K562 (cell line): ENCODE results near the gene GASK1A. TPM values are rescaled to one million over a fixed set of nuclear protein-coding genes. Genes with fewer than 3 reads are reported as not detected.

Experiments used
- ATAC-seq: fragments of 200-7000 bp; cut with Tn5 transposase; 3 replicates; pipeline ENCODE4 v1.9.1; 2020; ENCODE audit warnings: moderate library complexity
- BruUV-seq: library from RNA; stranded (reverse); fragments of 400-500 nt; replicated peaks from 2 replicates; lab custom pipeline; 2021; lab: Mats Ljungman, UMichigan
- CTCF ChIA-PET: fragments of 300-600 bp; formaldehyde crosslinking; extraction: SDS; loops from one replicate; lab custom pipeline; 2021; ENCODE audit warnings: low intra/inter-chr PET ratio; lab: Yijun Ruan, JAX
- POLR2A ChIA-PET: fragments of 300-600, 350-650 bp; sonication (Branson Sonifier 250); formaldehyde crosslinking; extraction: SDS; loops from one replicate; lab custom pipeline; 2021; ENCODE audit warnings: antibody characterized with exemption, inconsistent platforms; lab: Yijun Ruan, JAX
- DNase-seq, 4 experiments: peaks; one replicate each; pipeline versions ENCODE4 v3.0.0 to v3.0.0-alpha.2; 2011 to 2018; ENCODE audit warnings: low spot score in 3 of 4, mixed read lengths in 3 of 4; ENCODE audit errors: extremely low read depth in 1 of 4
- FAIRE-seq: peaks from 2 replicates; lab custom pipeline; 2011; peaks lifted over from hg19 to GRCh38; lab: Jason Lieb, UNC
- H2AFZ ChIP-seq: 2 replicates; pipeline ENCODE4 v1.6.0; 2011; ENCODE audit warnings: low read depth, low read length, control low read depth, inconsistent platforms
- H3K27ac ChIP-seq: fragments of 200-600 bp; 3 replicates; pipeline ENCODE4 v1.8.0; 2011; ENCODE audit warnings: low read depth, mild to moderate bottlenecking, control low read depth, inconsistent platforms, low read length, moderate library complexity, mixed read lengths; ENCODE audit errors: extremely low read depth
- H3K27me3 ChIP-seq, 2 experiments: fragments of 300-600 bp in 1 of 2; 2 replicates in 1 of 2; 3 replicates in 1 of 2; pipeline versions ENCODE4 v1.6.0 to v1.8.0; 2011; ENCODE audit warnings: inconsistent platforms in 2 of 2, low read length in 2 of 2, mild to moderate bottlenecking in 1 of 2, mixed read lengths in 1 of 2, moderate library complexity in 1 of 2; ENCODE audit not compliant: control insufficient read depth in 2 of 2, insufficient read depth in 2 of 2
- H3K36me3 ChIP-seq: fragments of 300-600 bp; 3 replicates; pipeline ENCODE4 v1.8.0; 2011; ENCODE audit warnings: mild to moderate bottlenecking, low read length, inconsistent platforms; ENCODE audit not compliant: control insufficient read depth, insufficient read depth
- H3K4me1 ChIP-seq, 2 experiments: fragments of 200-600 bp in 1 of 2; replicated peaks in 1 of 2; 2 replicates in 1 of 2; 3 replicates in 1 of 2; pipeline versions ENCODE4 v1.5.1 to v1.8.0; 2011; ENCODE audit warnings: inconsistent platforms in 2 of 2, low read length in 2 of 2, mild to moderate bottlenecking in 1 of 2, mixed read lengths in 1 of 2, moderate library complexity in 1 of 2; ENCODE audit not compliant: control insufficient read depth in 2 of 2, insufficient read depth in 2 of 2
- H3K4me2 ChIP-seq: 2 replicates; pipeline ENCODE4 v1.6.1; 2011; ENCODE audit warnings: low read length, control low read depth, inconsistent platforms, mixed read lengths; ENCODE audit not compliant: insufficient read depth
- H3K4me3 ChIP-seq: fragments of 200-600 bp; sonication (generic), shearing (Covaris generic); 2 replicates; pipeline ENCODE4 v1.5.1; 2016; ENCODE audit warnings: control low read depth, inconsistent platforms
- H3K79me2 ChIP-seq: fragments of 200-600 bp; 3 replicates; pipeline ENCODE4 v1.8.0; 2011; ENCODE audit warnings: low read length, inconsistent platforms; ENCODE audit not compliant: control insufficient read depth, insufficient read depth
- H3K9ac ChIP-seq, 2 experiments: 2 replicates each; pipeline versions ENCODE4 v1.6.0 to v1.6.1; 2011; ENCODE audit warnings: low read depth in 2 of 2, low read length in 2 of 2, control low read depth in 1 of 2, inconsistent platforms in 1 of 2, mild to moderate bottlenecking in 1 of 2, mixed read lengths in 1 of 2; ENCODE audit not compliant: insufficient read depth in 1 of 2
- H3K9me1 ChIP-seq: one replicate; pipeline ENCODE4 v1.6.0; 2011; ENCODE audit warnings: inconsistent platforms, mild to moderate bottlenecking, low read length, moderate library complexity; ENCODE audit not compliant: control insufficient read depth, insufficient read depth
- H3K9me3 ChIP-seq: replicated peaks from 2 replicates; pipeline ENCODE4 v1.5.1; 2011; ENCODE audit warnings: low read depth, low read length, inconsistent platforms; ENCODE audit not compliant: control insufficient read depth, insufficient read depth
- H4K20me1 ChIP-seq: replicated peaks from 2 replicates; pipeline ENCODE4 v1.6.1; 2011; ENCODE audit warnings: low read length, inconsistent platforms, mixed read lengths; ENCODE audit not compliant: control insufficient read depth, insufficient read depth
- BDP1 ChIP-seq: IDR thresholded peaks from 3 replicates; pipeline ENCODE4 v1.6.1; 2011; ENCODE audit not compliant: insufficient read length, insufficient read depth
- BHLHE40 ChIP-seq: IDR thresholded peaks from 2 replicates; pipeline ENCODE4 v1.6.1; 2011; ENCODE audit warnings: low read length, improper control_type of control experiment
- CCNT2 ChIP-seq: IDR thresholded peaks from 2 replicates; pipeline ENCODE4 v1.6.1; 2011; ENCODE audit warnings: borderline replicate concordance, low read depth, mild to moderate bottlenecking, moderate library complexity, mixed read lengths, low read length; ENCODE audit not compliant: insufficient read length; ENCODE audit errors: extremely low read depth
- DNMT1 ChIP-seq: fragments of 450-650 bp; IDR thresholded peaks from 2 replicates; pipeline ENCODE4 v1.6.1; 2016; ENCODE audit warnings: antibody characterized with exemption, mild to moderate bottlenecking
- FOXA3 ChIP-seq, 2 experiments: fragments of 450-650 bp in 1 of 2; sonication (generic) in 1 of 2; formaldehyde crosslinking; IDR thresholded peaks in 1 of 2; conservative IDR thresholded peaks in 1 of 2; 2 replicates each; pipeline versions ENCODE4 v1.4.0 to v1.8.0; 2020 to 2022; ENCODE audit warnings: mild to moderate bottlenecking in 2 of 2, missing genetic modification reagents in 1 of 2
- ID3 ChIP-seq, 2 experiments: fragments of 250-450 bp in 1 of 2; fragments of 450-650 bp in 1 of 2; sonication (Bioruptor Pico) in 1 of 2; IDR thresholded peaks; 2 replicates each; pipeline versions ENCODE4 v1.6.1 to v1.8.0; 2016 to 2021; ENCODE audit warnings: mild to moderate bottlenecking in 2 of 2, moderate library complexity in 2 of 2, missing compliant biosample characterization in 1 of 2, missing genetic modification characterization in 1 of 2
- JUN ChIP-seq, 2 experiments: sonication (generic) in 1 of 2; formaldehyde crosslinking in 1 of 2; IDR thresholded peaks; 2 replicates each; pipeline versions ENCODE4 v1.6.1 to v1.8.0; 2012 to 2022; ENCODE audit warnings: borderline replicate concordance in 2 of 2, mild to moderate bottlenecking in 2 of 2, improper control_type of control experiment in 1 of 2, low read depth in 1 of 2, low read length in 1 of 2, missing genetic modification reagents in 1 of 2
- MAFG ChIP-seq: fragments of 450-650 bp; conservative IDR thresholded peaks from 2 replicates; pipeline ENCODE4 v1.6.1; 2016; ENCODE audit warnings: missing genetic modification characterization, missing compliant biosample characterization
- NFIC ChIP-seq: fragments of 450-650 bp; IDR thresholded peaks from 2 replicates; pipeline ENCODE4 v1.6.1; 2017; ENCODE audit warnings: mild to moderate bottlenecking, inconsistent platforms
- NR1H2 ChIP-seq: sonication (generic); formaldehyde crosslinking; IDR thresholded peaks from 2 replicates; pipeline ENCODE4 v1.4.0; 2020; ENCODE audit warnings: mild to moderate bottlenecking, missing genetic modification reagents
- POLR2H ChIP-seq: IDR thresholded peaks from 2 replicates; pipeline ENCODE4 v1.6.1; 2016; ENCODE audit warnings: missing genetic modification characterization, low read depth, mild to moderate bottlenecking, control low read depth, missing compliant biosample characterization, moderate library complexity
- SMARCE1 ChIP-seq: fragments of 450-650 bp; IDR thresholded peaks from 2 replicates; pipeline ENCODE4 v1.7.1; 2016; ENCODE audit warnings: mild to moderate bottlenecking
- ZNF224 ChIP-seq: sonication (generic); formaldehyde crosslinking; IDR thresholded peaks from 2 replicates; pipeline ENCODE4 v1.8.0; 2022; ENCODE audit warnings: mild to moderate bottlenecking, missing genetic modification reagents
- ZNF639 ChIP-seq, 2 experiments: fragments of 200-800 bp in 1 of 2; sonication (Bioruptor generic) in 1 of 2; sonication (generic) in 1 of 2; formaldehyde crosslinking in 1 of 2; IDR thresholded peaks in 1 of 2; conservative IDR thresholded peaks in 1 of 2; 2 replicates each; pipeline versions ENCODE4 v1.5.0 to v1.6.1; 2016 to 2020; ENCODE audit warnings: missing compliant biosample characterization in 1 of 2, missing genetic modification characterization in 1 of 2, missing genetic modification reagents in 1 of 2
- ZNF764 ChIP-seq: fragments of 250-450 bp; sonication (Bioruptor Pico); IDR thresholded peaks from 2 replicates; pipeline ENCODE4 v1.4.0; 2020; ENCODE audit warnings: low read depth, mild to moderate bottlenecking, moderate library complexity
- WGBS: fragments of 100-300 bp; shearing (Covaris generic); methylation state at CpG from one replicate; pipeline ENCODE4 v1.1.6; 2016; ENCODE audit warnings: low coverage, mixed read lengths; ENCODE audit not compliant: insufficient coverage; ENCODE audit errors: missing lambda C conversion rate; 5-methylcytosine and 5-hydroxymethylcytosine counted together
- in situ Hi-C: fragments of 300-500 bp; cut with MboI; formaldehyde crosslinking; loops from 4 replicates; pipeline ENCODE4 v1.15.0; 2018; ENCODE audit warnings: inconsistent platforms, mixed read lengths
- intact Hi-C: fragments of 100-400 bp; cut with micrococcal nuclease; formaldehyde crosslinking; loops from 2 replicates; pipeline ENCODE4 v1.14.2; 2022
- polyA plus RNA-seq, 8 experiments: library from polyadenylated mRNA; depleted of rRNA in 4 of 8; stranded (reverse) in 5 of 8; unstranded in 3 of 8; fragments of >200 nt; fragmentation: Nextera tagmentation in 2 of 8; fragmentation: Illumina TruSeq in 1 of 8; extraction: Ambion mirVana in 2 of 8; extraction: Trizol in 1 of 8; gene quantifications; 2 replicates each; pipeline versions ENCODE4 v1.2.1 to v1.2.3, GENCODE V29; 2011 to 2014; ENCODE audit warnings: inconsistent platforms in 1 of 8, missing spikeins in 1 of 8
- total RNA-seq, 7 experiments: library from RNA; depleted of rRNA in 6 of 7; stranded (reverse); fragments of >200 nt in 6 of 7; fragmentation: Illumina TruSeq in 2 of 7; extraction: Trizol in 2 of 7; gene quantifications; 2 replicates each; pipeline versions ENCODE4 v1.2.1 to v1.2.3, GENCODE V29; 2011 to 2021; ENCODE audit warnings: low replicate concordance in 1 of 7
- TF ChIP-seq, protein P1 (sequence below), 2 experiments: fragments of 450-650 bp in 1 of 2; sonication (generic) in 1 of 2; formaldehyde crosslinking in 1 of 2; IDR thresholded peaks in 1 of 2; conservative IDR thresholded peaks in 1 of 2; 2 replicates each; pipeline versions ENCODE4 v1.6.1 to v1.8.1; 2016 to 2023; ENCODE audit warnings: mild to moderate bottlenecking in 2 of 2, moderate library complexity in 2 of 2, inconsistent platforms in 1 of 2, missing genetic modification reagents in 1 of 2

Gene GASK1A
- total and polyA plus RNA-seq, 9 of the 15 experiments (the other 6 are each of a cell fraction or from before 2014, with no cell fraction given) = 0.04 to 0.11 (median 0.05) TPM; not detected in 5

DNA sequence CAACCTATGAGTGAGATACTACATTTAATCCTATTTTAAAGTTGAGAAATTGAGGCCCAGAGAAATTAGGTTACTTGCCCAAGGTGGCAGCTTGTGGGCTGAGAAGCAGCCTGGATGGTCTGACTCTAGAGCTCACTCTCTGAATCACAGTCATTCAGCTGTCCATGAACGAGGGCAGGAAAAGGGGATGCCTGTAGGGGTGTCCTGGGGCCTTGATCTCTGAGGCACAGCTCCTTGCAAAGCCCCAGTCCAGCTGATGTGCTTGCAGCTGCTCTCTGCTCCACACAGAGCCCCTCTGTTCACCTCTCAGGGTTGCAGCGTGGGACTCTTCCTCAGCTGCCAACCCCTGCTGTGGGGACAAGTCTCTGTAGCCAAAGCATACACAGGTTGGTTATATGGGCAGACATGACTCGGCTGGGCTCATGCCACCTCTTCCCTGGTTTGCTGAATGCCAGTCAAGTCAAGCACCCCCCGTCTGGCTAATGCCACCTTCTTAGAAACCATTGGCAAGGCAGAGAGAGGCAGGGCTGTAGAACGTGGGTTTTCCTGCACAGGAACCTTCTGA lies 56.8 kb downstream of the GASK1A start:
- FAIRE-seq (no peak), ATAC-seq (no peak), DNase-seq (no peak)
- intact Hi-C loops = no loop called here
- WGBS = 1% methylated on average over 5 of the region's 5 CpGs
- H3K4me3 ChIP-seq = no peak overlapping the region
- no peaks in the 10 kb centered on the region; the same call in 1 of the 2 replicates for H4K20me1 ChIP-seq
- CTCF ChIA-PET = no interaction called here
- POLR2A ChIA-PET = interaction anchor here (1.2 kb wide), 1 partner anchor 9 kb away, joined by 3 read pairs; no protein-coding TSS in a partner anchor
- no peaks in the 10 kb centered on the region for H3K4me1 ChIP-seq
- H3K9me3 ChIP-seq = no peaks in the 10 kb centered on the region
- no peak overlapping the region for H2AFZ ChIP-seq
- H3K36me3 ChIP-seq = no peaks in the 10 kb centered on the region
- BruUV-seq = no TSS peak
- no peak overlapping the region for H3K27ac ChIP-seq
- no peak overlapping the region for H3K4me2 ChIP-seq
- in situ Hi-C loops = loop anchor here (10.0 kb wide), 1 partner anchor 1009 kb away; no protein-coding TSS in a partner anchor
- H3K9ac ChIP-seq = no peak overlapping the region
- peaks cover 19 to 54% of the 10 kb centered on the region in 2 experiments for H3K27me3 ChIP-seq
- no peaks in the 10 kb centered on the region for H3K79me2 ChIP-seq
- no peaks in the 10 kb centered on the region for H3K9me1 ChIP-seq
- no peak for TF ChIP-seq POLR2H
- no peak for TF ChIP-seq BHLHE40
- no peak for TF ChIP-seq CCNT2
- no peak for TF ChIP-seq ZNF639 (CRISPR knock-in tag; conservative IDR thresholded peaks at IDR 0.05 in 1 of 2, IDR thresholded peaks at IDR 0.05 in 1 of 2)
- TF ChIP-seq ZNF764 (CRISPR knock-in tag) = no peak
- TF ChIP-seq NR1H2 (CRISPR knock-in tag) = no peak
- no peak for TF ChIP-seq FOXA3 (CRISPR knock-in tag; conservative IDR thresholded peaks at IDR 0.05 in 1 of 2, IDR thresholded peaks at IDR 0.05 in 1 of 2)
- no peak for TF ChIP-seq ID3 (CRISPR knock-in tag; IDR thresholded peaks at IDR 0.05)
- TF ChIP-seq ID3 (tag; IDR thresholded peaks at IDR 0.05) = no peak
- no peak for TF ChIP-seq NFIC
- no peak for TF ChIP-seq SMARCE1
- no peak for TF ChIP-seq BDP1
- no peak for TF ChIP-seq ZNF224 (CRISPR knock-in tag)
- TF ChIP-seq DNMT1 = no peak
- no peak for TF ChIP-seq JUN (IDR thresholded peaks at IDR 0.05; ENCODE audit: borderline replicate concordance, low read depth, low read length)
- no peak for TF ChIP-seq JUN (CRISPR knock-in tag; IDR thresholded peaks at IDR 0.05; ENCODE audit: borderline replicate concordance)
- no peak for TF ChIP-seq MAFG
- TF ChIP-seq, protein P1, sequence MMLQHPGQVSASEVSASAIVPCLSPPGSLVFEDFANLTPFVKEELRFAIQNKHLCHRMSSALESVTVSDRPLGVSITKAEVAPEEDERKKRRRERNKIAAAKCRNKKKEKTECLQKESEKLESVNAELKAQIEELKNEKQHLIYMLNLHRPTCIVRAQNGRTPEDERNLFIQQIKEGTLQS (IDR thresholded peaks at IDR 0.05) = no peak
- TF ChIP-seq, protein P1 (CRISPR knock-in tag; conservative IDR thresholded peaks at IDR 0.05) = no peak
